ENCODE data around the gene DNAJB7.
A peak's percentile ranks its signal among the peaks of the same experiment; 100 is the strongest.
"Not testable (repeated sequence)": the region's sequence is repeated elsewhere in the genome, so short reads cannot be mapped to it uniquely, and the experiment has no call there.

DNAJB7 gene

GRCh38 chr22:40853333-40853732 lies 8.6 kb downstream of the DNAJB7 start:
- peak overlapping the region; percentile 87 for H3K4me3 ChIP-seq (replicated peaks; ENCODE audit: low read depth, low read length)
- no peak for TF ChIP-seq CTCF (IDR thresholded peaks at IDR 0.05; ENCODE audit: low read depth, low read length, missing control alignments)
- DNase-seq (ENCODE audit: extremely low read depth, low read depth), result no peak

- not testable (repeated sequence) for DNase-seq (ENCODE audit: extremely low read depth, low read depth); H3K4me3 ChIP-seq (replicated peaks; ENCODE audit: low read depth, low read length)
Observed at GRCh38 chr22:40845816-40846215, 16.1 kb downstream of the DNAJB7 start.

GRCh38 chr22:40844951-40845350 lies 17.0 kb downstream of the DNAJB7 start:
- no peak for TF ChIP-seq CTCF (IDR thresholded peaks at IDR 0.05; ENCODE audit: low read depth, low read length, missing control alignments)
- DNase-seq (ENCODE audit: extremely low read depth, low read depth), result no peak
- H3K4me3 ChIP-seq (replicated peaks; ENCODE audit: low read depth, low read length), result no peak overlapping the region

- no peak overlapping the region for H3K4me3 ChIP-seq (replicated peaks; ENCODE audit: low read depth, low read length)
- DNase-seq (ENCODE audit: extremely low read depth, low read depth), result no peak
- TF ChIP-seq CTCF (IDR thresholded peaks at IDR 0.05; ENCODE audit: low read depth, low read length, missing control alignments), result no peak
Observed at GRCh38 chr22:40838486-40838885, 23.4 kb downstream of the DNAJB7 start.

GRCh38 chr22:40834619-40835018 lies 27.3 kb downstream of the DNAJB7 start:
- no peak overlapping the region for H3K4me3 ChIP-seq (replicated peaks; ENCODE audit: low read depth, low read length)
- TF ChIP-seq CTCF (IDR thresholded peaks at IDR 0.05; ENCODE audit: low read depth, low read length, missing control alignments), result no peak
- DNase-seq (ENCODE audit: extremely low read depth, low read depth), result no peak

- H3K4me3 ChIP-seq (replicated peaks; ENCODE audit: low read depth, low read length), result no peak overlapping the region
- no peak for DNase-seq (ENCODE audit: extremely low read depth, low read depth)
- TF ChIP-seq CTCF (IDR thresholded peaks at IDR 0.05; ENCODE audit: low read depth, low read length, missing control alignments), result no peak
Observed at GRCh38 chr22:40829131-40829530, 32.8 kb downstream of the DNAJB7 start.

- TF ChIP-seq CTCF (IDR thresholded peaks at IDR 0.05; ENCODE audit: low read depth, low read length, missing control alignments), result no peak
- no peak for DNase-seq (ENCODE audit: extremely low read depth, low read depth)
- no peak overlapping the region for H3K4me3 ChIP-seq (replicated peaks; ENCODE audit: low read depth, low read length)
Observed at GRCh38 chr22:40826984-40827741, 34.8 kb downstream of the DNAJB7 start.

- H3K4me3 ChIP-seq (replicated peaks; ENCODE audit: low read depth, low read length); DNase-seq (ENCODE audit: extremely low read depth, low read depth): not testable (repeated sequence)
Observed at GRCh38 chr22:40826292-40826691, 35.6 kb downstream of the DNAJB7 start.
